NB4 (cell line): ENCODE data around the gene ATF7IP2.

ENCODE experiments used
- POLR2A ChIP-seq: IDR thresholded peaks from 2 replicates; pipeline ENCODE4 v1.6.1; 2011; ENCODE audit warnings: mild to moderate bottlenecking; ENCODE audit not compliant: insufficient read length; ENCODE audit errors: extremely low read depth
- TF ChIP-seq, protein P1 (sequence below): IDR thresholded peaks from one replicate; pipeline ENCODE4 v1.5.1; 2012; ENCODE audit warnings: low read depth, low read length

DNA sequence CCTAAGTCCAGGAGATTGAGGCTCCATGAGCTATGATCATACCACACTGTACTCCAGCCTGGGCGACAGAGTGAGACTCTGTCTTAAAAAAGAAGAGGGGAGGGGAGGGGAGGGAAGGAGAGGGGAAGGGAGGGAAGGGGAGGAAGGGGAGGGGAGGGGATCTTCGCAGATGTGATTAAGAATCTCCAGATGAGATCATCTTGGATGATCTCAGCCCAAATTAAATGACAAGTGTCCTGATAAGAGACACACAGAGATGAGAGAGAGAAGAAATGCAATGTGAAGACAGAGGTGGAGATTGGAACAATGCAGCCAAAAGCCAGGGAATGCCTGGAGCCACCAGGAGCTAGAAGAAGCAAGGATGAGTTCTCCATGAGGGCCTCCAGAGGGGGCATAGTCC, 124.4 kb downstream of the ATF7IP2 start:
- no peak for TF ChIP-seq POLR2A
- TF ChIP-seq, protein P1, sequence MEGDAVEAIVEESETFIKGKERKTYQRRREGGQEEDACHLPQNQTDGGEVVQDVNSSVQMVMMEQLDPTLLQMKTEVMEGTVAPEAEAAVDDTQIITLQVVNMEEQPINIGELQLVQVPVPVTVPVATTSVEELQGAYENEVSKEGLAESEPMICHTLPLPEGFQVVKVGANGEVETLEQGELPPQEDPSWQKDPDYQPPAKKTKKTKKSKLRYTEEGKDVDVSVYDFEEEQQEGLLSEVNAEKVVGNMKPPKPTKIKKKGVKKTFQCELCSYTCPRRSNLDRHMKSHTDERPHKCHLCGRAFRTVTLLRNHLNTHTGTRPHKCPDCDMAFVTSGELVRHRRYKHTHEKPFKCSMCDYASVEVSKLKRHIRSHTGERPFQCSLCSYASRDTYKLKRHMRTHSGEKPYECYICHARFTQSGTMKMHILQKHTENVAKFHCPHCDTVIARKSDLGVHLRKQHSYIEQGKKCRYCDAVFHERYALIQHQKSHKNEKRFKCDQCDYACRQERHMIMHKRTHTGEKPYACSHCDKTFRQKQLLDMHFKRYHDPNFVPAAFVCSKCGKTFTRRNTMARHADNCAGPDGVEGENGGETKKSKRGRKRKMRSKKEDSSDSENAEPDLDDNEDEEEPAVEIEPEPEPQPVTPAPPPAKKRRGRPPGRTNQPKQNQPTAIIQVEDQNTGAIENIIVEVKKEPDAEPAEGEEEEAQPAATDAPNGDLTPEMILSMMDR = no peak
